T follicular helper cell (primary cell): ENCODE measurements around the gene CIAO3.
"Not testable (repeated sequence)": the region's sequence is repeated elsewhere in the genome, so short reads cannot be mapped to it uniquely, and the experiment has no call there.

ENCODE experiments used
- DNase-seq: peaks from one replicate; pipeline ENCODE4 v3.0.0-alpha.2; 2020; ENCODE audit warnings: low read depth

Gene CIAO3

DNA sequence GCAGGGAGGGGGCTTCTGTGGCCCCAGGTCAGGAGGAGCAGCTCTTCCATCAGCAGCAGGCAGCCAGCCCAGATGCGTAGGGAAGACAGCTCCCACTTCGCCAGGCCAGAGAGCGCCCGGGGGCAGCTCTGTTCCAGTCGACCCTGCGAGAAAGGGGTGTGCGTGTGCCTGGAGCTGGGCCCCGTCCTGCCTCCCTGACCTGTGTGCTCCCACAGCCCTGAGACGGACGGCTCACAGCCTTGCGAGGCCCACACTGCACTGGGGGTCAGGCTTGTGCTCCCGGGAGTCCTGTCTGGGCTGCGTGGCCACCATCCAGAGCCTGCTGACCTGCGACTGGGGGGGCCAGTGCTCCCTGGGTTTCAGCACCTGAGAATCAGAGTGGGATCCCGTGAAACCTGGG lies 19.3 kb upstream of the CIAO3 start:
- no peak for DNase-seq

DNA sequence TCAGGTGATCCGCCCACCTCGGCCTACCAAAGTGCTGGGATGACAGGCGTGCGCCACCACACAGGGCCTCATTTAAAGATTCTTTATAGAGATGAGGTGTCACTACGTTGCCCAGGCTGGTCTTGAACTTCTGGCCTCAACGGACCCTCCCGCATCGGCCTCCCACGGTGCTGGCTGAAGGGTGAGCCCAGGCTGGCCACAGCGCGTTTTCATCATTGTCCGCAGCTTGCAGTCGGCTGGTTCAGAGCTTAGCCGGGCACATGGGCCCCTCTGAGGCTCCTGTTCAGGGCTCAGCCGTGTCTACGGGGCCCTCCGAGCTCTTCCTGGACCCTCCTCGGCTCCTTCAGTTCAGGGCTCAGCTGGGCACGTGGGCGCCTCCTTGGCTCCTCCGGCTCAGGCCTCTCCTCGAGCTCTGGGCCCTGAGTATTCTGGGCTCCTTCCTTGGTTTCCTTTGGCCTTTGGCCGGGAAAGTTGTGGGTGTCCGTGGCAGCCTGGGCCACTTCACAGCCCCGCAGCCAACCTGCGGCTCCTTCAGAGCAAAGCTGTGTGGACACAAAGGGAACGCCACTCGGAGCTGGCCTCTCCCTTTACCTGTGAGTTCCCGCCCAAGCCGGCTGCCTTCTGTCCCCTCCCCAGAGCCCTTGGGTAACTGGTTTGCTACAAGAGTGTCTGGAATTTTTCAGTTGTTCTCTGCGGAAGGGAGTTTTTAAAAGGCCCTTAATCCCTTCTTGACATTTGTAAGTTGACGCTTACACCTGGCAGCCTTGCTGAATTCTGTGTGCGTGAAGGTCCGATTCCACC lies 18.5 kb upstream of the CIAO3 start:
- DNase-seq: no peak

DNA sequence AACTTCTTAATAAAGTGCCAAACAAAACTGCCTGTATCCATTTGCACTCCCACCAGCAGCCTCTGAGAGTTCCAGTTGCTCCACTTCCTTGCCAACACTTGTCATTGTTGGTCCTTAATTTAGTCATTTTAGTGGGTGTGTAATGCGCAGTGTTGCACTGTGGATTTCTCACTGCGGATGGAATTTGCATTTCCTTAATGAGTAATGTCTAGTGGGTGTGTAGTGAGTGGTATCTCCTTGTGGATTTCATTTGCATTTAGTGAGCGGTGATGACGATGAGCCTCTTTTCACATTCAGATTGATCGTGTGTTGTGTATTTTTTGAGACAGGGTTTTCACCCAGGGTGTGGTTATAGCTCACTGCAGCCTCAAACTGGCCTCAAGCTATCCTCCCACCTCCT lies 15.6 kb upstream of the CIAO3 start:
- DNase-seq: no peak

DNA sequence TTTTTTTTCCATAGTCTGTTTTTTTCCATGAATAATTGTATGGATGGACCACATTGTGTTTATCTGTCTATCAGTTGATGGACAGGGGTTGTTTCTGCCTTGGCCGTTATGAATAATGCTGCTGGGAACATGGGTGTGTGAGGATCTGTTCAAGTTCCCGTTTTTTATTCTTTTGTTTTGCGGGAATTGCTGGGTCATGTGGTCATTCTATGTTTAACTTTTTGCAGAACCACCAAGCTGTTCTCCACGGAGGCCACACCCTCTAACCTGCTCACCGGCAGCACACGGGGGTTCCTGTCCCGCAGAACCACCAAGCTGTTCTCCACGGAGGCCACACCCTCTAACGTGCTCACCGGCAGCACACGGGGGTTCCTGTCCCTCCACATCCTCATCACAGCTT lies 13.9 kb upstream of the CIAO3 start:
- DNase-seq: no peak

DNA sequence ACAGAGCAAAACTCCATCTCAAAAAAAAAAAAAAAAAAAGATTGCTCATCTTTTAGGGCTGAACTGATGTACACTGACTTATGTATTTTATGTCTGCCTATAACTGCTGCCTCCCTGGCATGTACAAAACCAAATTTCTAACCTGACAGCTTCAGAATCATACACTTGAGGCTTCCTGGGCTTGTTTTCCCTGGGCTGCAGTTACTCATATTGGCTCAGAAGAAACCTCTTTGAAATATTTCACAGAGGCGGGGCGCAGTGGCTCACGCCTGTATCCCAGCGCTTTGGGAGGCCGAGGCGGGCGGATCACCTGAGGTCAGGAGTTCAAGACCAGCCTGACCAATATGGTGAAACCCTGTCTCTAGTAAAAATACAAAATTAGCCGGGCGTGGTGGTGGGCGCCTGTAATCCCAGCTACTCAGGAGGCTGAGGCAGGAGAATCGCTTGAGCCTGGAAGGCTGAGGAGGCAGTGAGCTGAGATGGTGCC lies 13.4 kb upstream of the CIAO3 start:
- not testable (repeated sequence) for DNase-seq

DNA sequence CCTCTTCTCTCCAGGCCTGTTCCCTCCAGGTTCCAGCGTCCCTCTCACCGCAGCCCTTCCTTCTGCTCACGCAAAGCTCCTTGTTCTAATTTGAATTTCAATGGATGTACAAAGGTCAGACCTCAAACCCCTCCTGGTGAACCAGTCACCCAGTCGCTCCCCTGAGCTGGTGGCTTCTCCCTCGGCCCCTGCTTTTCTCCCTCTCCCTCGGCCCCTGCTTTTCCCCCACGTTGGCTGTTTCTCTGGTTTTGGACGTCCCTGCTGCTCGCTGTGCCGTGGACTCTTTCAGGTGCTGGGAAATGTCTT lies 11.2 kb upstream of the CIAO3 start:
- no peak for DNase-seq

DNA sequence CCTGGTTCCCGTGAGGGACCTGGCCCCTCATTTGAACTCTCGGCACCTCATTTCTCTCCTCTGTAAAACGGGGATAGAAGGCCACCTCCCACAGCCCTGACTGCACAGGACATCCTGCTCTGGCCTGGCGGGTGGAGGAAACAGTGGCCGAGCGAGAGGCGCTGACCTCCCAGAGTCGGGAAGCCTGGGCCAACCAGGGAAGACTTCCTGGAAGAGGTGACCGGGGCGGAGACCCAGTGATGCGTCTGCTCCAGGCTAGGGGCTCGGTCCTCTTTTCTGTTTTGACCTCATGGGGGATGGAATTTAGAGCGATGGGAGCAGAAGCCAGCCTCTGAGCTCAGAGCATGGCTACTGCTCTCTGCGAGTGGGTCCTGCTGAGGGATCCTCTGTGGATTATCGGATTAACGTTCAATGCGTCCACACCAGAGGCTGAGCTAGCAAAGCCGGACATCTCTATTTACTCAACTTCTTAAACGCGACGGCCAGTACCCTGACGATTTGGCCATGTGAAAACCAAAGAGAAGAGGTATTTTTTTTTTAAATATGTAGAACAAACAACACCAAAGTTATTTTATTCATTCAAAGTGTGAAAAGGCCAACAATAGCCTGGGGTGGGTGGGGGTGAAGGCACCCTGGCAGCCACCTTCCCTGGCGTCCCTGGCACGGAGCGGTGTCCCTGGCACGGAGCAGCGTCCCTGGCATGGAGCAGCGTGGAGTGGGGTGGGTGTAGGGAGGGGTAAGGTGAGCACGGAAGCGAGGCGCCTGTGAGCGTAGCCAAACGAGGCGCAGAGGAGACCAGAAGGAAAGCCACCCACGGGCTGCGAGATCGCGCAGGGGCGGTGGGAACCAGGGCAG lies 10.6 kb upstream of the CIAO3 start:
- no peak for DNase-seq

DNA sequence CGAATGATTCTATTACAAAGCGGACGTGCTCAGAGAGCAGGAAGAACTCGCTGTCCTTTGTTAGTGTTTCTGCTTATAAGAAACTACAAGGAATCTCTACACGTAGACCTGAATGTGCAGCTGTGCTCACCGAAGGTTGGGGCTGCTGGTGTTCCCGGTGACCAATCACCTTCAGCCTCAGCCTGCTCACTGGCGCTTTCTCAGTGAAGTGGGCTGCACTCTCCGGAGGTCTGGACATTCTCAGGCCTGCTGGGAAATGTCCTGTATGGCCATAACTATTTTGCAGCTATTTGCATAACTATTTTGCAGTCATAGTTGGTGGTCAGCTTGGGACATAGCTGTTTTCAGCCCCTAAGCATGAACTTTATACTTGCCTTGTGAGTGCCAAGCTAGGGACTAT lies 9.7 kb upstream of the CIAO3 start:
- DNase-seq: no peak

DNA sequence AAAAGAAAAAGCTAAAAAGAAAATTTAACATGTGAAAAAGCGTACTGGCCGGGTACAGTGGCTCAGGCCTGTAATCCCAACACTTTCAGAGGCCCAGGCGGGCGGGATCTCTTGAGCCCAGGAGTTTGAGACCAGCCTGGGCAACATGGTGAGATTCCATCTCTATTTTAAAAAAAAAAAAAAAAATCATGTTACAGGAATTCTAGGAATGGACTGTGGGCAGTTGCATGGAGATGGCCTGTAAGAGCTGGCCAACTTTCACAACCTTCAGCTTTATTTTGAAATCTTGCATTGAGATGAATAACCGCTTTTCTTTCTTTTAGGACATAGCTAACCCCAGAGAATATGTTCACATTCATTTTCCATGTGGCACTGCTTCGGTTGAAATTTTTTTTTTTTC lies 8.2 kb upstream of the CIAO3 start:
- no peak for DNase-seq

DNA sequence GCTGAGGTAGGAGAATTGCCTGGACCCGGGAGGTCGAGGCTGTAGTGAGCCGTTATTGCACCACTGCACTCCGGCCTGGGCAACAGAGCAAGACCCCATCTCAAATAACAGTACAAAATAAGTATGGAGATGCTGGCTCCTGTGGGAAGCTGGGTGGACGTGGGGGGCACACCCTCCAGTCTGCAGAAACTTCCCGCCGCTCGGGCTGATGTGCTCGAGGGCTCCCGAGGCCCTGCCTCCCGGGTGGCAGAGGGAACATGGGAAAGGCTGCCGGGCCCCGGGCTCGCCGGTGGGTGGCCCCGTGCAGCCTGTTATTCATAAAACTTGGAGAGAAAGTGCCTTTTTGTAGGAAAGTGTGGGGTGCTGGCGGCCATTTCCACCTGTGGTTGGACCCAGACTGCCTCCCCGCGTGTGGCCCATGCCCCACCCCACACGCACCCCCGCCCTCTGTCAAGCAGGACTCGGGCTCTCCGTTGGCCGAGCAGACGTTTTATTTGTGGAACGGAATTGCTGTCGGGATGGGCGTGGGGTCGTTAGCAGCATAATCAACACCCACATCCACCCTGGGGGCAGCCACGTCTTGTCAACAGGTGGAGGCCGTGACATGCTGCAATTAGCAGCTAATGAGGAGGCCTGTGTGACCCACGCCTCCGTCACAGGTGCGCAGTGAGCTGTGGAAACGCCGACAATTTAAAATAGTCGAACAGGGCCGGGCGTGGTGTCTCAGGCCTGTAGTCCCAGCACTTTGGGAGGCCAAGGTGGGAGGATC lies 7.4 kb upstream of the CIAO3 start:
- DNase-seq: no peak

DNA sequence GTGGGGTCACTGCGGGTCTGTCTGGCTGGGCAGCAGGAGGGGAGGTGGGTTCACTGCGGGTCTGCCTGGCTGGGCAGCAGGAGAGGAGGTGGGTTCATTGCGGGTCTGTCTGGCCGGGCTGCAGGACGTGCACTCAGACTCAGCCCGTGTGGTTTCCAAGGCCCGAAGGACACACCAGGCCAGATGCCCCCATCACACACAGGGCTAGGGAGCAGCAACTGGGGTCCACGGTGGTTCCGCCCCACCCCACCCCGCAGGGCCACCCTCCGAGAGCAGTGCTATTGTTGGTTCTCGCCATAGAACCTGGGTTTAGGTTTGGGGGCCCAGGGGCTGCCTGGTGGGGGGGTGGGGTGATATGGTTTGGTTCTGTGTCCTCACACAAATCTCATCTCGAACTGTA lies 5.8 kb upstream of the CIAO3 start:
- DNase-seq: no peak

DNA sequence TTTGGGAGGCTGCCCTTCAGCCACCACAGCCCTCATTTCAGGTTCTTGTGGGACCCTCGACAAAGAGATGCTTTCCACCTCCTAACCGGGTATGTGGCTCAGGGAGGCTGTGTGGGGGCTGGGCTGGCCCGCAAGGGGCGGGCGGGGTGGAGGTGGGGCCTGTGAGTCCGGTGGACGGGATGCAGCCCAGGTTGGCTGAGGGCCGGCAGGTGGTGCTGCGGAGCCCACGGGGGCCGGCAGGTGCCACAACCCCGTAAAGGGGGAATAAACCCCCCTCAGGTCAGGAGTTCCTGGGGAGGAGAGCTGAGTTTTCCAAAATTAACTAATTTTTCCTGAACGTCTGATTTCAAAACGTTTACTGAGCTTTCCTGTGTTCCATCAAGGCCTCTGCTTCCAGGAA lies 4.9 kb upstream of the CIAO3 start:
- DNase-seq: no peak

DNA sequence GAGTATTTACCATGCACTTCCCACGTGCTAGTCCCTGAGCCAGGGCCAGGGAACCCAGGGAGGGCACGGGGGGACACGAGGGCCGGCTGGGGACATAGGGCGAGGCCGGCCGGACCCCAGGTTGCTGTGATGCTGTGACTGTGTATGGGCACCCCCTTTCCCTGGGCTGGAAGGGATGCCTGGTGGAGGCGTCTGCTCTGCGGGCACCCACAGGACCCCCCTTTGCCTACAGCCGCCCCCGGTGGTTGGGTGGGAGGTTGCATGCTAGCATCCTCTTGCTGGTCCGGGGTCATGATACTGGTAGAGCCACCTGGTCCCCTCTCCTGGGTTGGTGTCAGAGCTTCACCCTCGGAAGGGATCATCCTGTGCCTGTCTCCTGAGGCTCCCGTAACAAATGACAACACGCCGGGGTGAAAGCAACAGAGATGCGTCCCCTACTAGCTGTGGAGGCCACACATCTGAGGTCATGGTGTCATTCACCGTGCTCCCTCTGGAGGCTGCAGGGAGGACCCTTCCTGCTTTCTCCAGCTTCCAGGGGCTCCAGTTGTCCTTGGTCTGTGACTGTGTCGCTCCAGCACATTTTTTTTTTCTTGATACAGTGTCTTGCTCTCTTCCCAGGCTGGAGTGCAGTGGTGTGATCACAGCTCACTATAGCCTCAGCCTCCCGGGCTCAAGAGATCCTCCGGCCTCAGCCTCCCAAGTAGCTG lies 3.1 kb upstream of the CIAO3 start:
- no peak for DNase-seq

DNA sequence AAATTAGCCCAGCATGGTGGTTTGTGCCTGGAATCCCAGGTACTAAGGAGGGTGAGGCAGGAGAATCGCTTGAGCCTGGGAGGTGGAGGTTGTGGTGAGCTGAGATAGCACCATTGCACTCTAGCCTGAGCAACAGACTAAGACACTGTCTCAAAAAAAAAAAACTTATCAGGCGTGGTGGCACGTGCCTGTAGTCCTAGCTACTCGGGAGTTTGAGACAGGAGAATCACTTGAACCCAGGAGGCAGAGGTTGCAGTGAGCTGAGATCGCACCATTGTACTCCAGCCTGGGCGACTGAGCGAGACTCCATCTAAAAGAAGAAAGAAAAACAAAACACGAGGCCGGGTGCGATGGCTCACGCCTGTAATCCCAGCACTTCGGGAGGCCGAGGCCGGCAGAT lies 2.1 kb upstream of the CIAO3 start:
- DNase-seq: not testable (repeated sequence)

DNA sequence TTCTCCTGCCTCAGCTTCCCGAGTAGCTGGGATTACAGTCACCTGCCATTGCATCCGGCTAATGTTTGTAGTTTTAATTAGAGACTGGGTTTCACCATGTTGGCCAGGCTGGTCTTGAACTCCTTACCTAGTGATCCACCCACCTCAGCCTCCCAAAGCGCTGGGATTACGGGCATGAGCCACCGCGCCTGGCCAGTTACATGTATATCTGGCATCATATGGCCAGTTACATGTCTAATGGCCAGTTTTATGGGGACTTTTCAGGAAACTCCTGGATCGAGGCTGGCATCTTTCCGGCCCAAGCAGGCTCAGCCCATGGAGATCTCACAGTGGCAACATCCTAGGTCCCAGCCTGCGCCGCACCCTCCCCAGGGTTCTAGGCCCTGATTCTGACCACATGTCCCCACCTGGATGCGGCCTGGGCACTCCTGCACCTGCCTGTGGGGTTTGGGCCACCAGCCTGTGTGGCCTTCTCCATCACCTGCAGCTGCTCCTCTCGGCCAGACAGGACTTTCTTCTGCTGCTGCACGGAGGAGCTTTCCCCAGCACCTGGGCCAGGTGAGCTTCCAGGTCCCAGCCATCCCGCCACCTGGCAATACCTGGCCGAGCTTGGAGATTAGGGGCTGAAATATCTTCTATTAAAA lies 1.3 kb upstream of the CIAO3 start:
- no peak for DNase-seq

DNA sequence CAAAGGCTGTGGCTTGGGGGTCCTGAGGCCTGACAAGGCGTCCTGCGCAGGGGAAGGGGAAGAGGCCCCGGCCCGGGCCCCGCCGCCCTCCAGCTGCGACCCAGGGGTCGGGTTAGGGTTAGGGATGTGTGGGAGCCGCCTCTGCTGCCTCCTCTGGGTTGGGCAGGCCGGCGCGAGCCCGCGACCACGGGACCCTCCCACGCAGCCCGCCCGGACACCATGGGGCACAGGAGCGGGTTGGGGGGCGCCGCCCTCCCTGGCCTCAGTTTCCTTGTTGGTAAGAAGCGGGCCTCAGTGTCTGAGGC lies 386 bp downstream of the CIAO3 start:
- DNase-seq: no peak

DNA sequence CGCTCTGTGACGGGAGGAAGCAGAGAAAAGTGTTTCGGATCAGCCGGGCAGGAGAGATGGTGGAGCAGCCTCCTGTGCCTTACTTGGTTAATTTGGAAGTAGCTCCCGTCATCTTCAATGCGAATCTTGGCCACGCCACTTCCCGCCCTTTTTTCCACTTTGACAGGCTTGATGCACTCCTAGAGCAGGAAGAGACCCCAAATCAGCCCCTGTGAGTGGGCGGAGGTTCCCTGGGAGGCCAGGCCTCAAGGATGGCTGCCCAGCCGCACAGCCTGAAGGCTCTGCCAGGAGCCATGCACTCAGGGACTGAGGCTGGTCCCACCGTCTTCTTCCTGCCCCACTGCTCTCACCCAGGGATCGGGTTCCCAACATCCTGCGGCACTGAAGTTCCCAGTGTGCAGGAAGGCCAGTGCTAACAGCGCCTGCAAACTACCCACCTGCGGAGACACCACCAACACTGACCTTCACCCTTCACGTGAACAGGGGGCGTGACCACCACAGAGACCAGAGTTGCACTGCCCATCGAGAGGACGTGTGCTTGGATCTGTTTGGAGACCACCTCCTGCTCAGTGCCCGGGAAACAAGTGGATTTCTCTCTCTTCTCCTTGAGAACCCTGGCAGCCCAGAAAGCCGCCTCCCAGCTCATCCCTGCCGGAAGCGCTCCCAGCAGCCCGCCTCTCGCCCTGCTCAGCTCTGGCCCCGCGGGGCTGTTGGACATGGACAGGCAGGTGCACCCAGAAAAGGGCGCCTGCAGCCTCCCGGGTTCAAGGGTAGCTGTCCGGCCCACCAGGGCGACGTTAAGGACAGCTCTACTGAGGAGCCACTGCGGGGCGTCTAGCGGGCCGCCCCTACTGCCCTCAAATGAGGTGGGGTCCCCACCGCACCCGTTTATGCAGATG lies 988 bp downstream of the CIAO3 start:
- no peak for DNase-seq

DNA sequence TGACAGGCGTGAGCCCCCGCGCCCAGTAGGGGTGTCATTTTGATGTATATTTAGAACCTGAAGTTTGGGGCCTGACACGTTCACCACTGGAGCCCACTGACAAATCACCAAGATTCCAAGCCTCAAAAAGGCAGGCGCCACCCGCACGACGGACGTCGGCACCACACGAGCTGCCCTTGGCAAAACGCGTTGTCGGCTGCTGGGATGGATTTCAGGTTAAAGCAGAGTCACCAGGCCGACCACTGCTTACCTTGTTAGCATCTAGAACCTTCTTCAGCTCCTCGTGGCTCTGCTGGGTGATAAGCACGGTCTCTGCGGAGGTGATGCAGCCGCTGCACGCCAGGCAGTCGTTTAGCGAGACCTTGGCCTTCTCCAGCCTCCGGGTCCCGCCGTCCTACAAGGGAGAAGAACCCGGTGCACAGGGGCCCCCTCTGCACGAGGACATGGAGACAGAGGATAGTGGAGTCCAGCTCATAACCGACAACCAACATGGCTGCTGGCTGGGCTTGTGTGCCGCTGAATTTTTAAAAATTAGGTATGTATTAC lies 3.8 kb downstream of the CIAO3 start:
- DNase-seq: no peak

DNA sequence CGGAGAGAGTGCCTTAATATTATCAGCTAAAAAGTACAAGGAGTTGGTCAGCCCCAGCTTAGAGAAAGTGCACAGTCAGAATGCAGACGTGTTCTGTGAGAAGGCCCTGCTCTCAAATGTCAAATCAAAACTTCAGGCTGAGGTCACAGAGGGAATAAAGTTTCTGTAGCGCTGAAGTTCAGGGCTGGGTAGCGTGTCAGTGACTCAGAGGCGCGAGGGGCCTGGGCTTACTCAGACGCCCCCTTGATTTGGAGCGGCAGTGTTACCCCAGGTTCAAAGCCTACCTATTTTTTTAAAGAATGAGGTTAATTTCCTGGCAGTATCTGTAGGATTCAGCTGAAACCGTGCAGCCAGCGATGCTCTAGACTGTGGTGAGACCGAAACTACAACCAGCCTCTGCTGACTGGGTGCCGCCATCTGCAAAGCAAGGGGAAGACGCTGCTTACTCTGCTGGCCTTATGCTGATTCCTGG lies 4.8 kb downstream of the CIAO3 start:
- DNase-seq: no peak
